Measurements from ENCODE around the gene LRRC31.

DNA sequence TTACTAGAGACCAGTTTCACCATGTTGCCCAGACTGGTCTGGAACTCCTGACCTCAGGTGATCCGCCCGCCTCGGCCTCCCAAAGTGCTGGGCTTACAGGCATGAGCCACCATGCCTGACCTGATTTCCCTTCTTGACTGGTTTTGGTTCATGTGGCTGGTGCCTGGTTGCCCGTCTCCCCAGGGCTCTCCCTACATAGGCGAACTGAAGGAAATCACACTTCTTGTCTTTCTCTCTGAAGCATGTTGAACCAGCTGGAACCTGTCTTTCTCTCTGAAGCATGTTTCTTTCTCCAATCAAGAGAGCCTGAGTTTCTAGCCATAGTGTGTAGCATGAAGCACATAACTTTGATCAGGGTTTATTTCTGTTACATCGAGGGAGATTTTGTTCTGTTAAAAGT, 25.3 kb upstream of the LRRC31 start:
- TF ChIP-seq POLR2A (IDR thresholded peaks at IDR 0.05; ENCODE audit: low read depth), result no peak
- TF ChIP-seq, protein P1, sequence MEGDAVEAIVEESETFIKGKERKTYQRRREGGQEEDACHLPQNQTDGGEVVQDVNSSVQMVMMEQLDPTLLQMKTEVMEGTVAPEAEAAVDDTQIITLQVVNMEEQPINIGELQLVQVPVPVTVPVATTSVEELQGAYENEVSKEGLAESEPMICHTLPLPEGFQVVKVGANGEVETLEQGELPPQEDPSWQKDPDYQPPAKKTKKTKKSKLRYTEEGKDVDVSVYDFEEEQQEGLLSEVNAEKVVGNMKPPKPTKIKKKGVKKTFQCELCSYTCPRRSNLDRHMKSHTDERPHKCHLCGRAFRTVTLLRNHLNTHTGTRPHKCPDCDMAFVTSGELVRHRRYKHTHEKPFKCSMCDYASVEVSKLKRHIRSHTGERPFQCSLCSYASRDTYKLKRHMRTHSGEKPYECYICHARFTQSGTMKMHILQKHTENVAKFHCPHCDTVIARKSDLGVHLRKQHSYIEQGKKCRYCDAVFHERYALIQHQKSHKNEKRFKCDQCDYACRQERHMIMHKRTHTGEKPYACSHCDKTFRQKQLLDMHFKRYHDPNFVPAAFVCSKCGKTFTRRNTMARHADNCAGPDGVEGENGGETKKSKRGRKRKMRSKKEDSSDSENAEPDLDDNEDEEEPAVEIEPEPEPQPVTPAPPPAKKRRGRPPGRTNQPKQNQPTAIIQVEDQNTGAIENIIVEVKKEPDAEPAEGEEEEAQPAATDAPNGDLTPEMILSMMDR (IDR thresholded peaks at IDR 0.05), result no peak

Data from esophagus muscularis mucosa (tissue), 3 donors.